Stimulated activated CD4-positive, alpha-beta T cell treated with anti-CD3 and anti-CD28 coated beads, Interleukin-2, amount 100 ng/mL, for 24 hours (primary cell): Measurements from ENCODE around the gene LTA4H.
"Not testable (repeated sequence)": the region's sequence is repeated elsewhere in the genome, so short reads cannot be mapped to it uniquely, and the experiment has no call there.

ENCODE experiments used
- DNase-seq, 2 donors: peaks; one replicate each; pipeline ENCODE4 v3.0.0-alpha.2; 2020

Gene LTA4H

DNA sequence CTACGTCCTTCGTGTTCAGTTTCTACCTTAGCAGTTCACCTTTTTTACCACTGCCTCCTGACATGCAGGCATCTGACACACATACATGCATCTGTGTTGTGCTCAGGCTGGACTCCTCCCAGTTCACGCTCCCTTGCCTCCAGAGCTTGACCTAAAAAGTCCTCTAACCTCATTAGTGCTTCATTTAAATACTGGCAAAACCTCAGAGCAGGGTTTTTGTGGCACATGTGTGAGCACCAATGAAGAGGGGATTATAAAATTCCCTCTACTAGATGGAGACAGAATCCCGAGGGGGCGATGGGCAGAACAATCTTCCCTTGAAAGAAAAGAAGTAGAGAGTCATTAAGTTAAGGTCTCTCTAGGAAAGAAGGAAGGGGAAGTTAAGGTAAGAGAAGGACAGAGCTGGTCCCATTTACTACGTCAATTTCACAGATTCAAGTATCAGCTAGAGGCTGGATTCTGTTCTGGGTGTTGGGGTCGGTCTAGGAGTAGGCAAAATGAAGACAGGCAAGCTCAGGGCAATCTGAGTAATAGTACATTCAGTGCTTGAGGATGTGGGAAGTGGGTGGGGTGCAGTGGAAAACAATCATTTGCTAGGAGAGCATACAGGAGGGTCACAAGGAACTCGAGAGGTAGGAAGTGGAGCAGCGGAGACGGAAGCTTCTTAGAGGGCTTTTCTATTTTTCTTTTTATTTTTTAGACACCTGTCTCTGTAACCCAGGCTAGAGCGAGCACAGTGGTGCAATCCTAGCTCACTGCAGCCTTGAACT is 46.7 kb downstream of the LTA4H start:
- no peak for DNase-seq

DNA sequence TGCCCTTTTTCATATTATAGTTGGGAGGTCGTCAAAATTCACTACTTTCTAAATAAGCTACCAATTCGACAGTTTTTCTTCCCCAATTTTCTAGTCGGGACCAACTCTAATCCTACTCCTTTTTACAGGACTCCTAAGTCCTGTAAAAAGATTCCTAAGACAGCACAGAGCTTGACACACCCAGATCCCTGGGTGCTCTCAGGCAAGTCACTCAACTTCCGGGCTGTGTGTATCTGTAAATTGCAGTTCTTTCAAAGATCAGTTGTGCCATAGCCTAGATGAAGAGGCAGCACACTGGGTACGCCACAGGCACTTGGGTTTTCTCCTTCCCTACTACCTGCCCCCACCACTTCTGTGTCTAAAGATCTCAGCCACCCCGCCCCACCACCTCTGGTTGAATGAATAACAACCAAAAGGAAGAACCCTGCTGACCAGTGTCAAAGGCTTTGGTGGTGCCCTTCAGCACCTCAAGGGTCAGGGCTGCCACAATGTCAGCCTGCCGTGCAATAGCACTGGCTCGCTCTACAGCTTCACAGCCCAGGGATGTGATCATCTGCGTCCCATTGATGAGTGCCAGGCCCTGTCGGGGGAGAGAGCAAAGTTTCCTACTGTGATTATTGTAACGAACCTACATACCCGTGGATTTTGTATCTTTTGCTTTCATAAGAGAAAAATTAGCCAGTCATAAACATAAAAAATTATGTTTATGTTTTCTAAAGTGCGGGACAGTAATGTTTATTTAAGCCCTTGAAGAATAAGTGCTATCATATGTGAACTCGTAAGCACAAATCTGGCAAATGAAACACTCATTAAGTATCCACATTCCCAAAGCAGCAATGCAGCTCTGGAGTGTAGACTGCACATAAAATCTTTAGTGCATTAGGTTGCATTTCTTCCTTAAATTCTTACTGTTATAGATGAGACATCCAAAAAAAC is 48.5 kb downstream of the LTA4H start:
- no peak for DNase-seq

DNA sequence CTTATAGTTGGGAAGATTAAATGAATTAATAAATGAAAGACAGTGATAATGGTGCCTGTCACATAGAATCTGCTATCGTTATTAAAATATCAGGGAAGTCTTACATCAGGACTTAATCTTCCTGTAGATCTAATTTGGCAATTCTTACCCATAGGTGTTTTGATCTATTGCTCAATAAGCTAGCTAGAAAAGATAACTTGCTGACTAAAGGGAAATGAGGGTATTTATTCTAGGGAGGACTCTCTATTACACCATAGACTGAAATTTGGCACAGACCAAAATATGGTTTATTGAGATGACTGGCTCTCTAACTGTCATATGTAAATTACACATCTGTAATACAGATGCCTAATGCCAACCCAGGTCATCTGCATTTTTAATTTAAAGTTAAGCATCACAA is 50.7 kb downstream of the LTA4H start:
- no peak for DNase-seq

DNA sequence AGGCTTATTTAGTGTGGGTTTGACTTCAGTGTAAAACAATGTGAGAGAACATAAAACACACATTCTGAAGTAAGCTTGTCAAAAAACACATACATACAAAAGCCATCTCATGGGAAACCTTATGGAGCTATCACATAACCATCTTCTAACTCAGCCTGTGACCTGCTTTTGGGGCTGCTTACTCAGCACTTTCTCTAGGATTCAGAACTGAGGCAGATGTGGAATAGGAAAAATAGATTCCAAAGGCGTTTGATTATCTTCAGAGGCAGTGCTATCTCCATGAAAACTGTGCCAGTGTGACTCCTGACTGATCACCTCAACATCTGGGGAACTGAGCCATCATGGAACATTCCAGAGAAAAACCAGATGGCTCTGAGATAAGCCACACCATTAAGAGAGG is 52.8 kb downstream of the LTA4H start:
- no peak for DNase-seq

DNA sequence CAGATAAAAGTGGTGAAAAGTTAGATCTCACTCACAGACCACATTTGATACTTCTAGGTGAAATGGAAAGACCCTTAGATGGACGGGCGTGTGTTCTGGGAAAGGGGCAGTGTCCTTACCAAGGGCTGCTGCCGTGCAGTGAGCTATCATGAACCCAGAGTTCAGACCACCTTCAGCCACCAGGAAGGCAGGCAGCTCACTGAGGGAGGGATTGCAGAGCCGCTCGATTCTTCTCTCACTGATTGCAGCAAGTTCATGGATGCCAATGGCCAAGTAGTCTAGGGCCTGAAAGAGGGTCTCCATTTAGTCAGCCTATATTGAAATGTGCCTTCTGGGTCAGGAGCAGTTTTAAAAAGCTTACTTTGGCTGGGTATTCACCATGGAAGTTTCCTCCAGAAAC is 55.0 kb downstream of the LTA4H start:
- no peak for DNase-seq

DNA sequence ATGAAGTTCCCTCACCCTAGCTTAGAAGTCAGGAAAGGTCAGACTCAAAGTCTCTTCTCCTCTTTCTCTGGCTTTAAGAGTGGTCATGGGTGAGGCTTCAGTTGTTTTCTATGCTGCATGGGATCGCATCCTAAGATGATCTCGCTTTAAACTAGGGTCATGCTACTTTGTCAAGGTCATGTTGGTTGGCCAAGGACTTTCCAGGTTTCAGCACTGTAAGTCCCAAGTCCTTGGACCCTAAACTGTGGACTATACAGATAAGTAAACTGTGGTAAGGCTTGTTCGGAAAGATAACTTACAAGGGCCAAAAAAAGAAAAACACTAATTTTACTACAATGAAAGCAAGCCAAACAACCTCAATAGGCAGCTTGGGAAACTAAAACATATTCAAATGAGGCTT is 56.6 kb downstream of the LTA4H start:
- no peak for DNase-seq

DNA sequence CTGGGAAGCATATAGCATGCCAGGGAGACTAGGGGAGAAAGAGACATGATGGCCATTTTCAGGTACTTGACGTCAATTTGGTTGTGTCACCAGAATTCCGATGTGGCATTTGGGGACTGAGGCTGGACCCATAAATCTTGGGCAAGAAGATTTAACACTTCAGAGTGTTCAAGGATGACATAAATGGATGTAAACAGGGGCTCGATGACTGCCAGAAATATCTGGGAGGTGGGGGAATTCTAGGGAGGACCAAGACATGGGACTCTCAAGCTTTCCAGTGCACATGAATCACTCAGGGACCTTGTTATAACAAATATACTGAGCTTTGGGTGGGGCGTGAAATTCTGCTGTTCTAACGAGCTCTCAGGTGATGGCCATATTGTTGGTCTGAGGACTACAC is 57.0 kb downstream of the LTA4H start:
- DNase-seq: no peak

DNA sequence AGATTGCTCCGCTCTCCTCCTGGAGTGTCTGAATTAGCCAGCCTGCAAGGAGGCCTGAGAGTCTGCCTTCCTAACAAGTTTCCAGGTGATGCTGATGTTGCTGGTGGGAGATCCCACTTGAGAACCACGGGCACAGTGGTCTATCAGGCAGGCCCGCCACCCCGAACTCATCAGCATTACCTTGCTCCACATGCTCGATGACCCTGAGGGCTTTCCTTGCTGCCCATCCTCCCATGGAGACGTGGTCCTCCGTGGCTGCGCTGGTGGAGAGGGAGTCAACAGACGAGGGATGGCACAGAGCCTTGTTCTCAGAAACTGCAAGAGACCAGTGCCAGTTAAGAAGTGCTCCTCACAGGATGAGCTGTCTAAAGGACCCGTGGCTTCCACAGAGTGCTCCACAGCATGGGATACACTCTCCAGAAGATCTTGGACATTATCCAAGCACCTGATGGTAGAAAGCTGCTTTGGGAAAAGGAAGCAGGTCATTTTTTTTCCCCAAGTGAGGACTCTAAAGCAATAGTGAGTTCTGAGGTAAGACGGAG is 57.6 kb downstream of the LTA4H start:
- no peak for DNase-seq

DNA sequence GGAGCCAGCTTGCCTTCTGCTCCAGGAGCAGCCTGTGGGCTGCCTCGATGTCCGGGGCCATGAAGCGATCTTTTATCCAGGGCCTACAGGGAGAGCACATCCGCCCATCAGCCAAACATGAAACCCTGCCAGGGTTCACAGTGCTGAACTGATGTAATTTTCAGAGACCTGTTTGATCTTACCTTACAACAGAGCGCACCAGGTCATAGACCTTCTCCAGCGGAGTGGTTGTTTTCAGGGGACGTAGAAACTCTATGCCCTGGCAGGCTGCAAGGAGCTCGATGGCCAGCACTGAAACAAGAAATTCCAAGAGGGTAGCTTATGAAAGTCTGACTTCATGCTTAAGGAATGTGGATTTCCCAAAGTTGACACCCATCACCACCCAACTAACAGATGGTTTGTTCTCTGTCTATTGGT is 59.0 kb downstream of the LTA4H start:
- DNase-seq: no peak

DNA sequence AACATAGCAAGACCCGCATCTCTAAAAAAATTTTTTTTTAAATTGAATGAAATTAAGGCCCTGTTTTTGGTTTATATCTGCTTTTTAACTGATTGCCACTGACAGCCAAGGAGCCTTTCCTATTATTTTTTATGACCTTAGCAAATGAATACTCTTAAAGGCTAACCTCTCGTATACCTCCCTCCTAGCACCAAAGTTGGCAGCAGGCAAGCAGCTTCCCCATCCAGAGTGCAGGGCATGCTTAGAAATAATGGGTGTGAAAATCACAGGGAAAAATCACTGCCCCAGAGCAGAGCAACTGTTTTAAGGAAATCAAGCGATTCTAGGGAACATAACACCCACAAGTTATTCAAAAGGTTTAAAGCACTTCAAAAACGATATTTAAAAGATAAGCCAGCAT is 59.9 kb downstream of the LTA4H start:
- no peak for DNase-seq

DNA sequence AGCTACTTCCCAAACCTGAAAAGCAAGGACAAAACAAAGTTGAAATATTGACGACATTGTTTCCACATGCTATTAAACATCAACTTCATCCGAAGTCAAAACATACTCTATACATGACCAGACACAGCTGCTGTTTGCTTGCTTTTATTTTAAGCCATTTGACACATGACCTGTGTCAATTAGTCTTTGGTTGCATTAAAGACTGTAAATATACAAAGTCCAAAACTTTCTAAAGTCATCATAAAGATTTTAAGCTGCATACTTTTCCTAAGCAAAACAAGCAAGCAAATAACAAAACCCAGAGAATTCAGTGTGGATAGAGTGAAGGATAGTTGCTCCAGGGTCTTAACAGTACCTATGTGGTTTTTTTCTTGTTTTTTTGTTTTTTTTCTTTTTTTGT is 61.0 kb downstream of the LTA4H start:
- DNase-seq: no peak

DNA sequence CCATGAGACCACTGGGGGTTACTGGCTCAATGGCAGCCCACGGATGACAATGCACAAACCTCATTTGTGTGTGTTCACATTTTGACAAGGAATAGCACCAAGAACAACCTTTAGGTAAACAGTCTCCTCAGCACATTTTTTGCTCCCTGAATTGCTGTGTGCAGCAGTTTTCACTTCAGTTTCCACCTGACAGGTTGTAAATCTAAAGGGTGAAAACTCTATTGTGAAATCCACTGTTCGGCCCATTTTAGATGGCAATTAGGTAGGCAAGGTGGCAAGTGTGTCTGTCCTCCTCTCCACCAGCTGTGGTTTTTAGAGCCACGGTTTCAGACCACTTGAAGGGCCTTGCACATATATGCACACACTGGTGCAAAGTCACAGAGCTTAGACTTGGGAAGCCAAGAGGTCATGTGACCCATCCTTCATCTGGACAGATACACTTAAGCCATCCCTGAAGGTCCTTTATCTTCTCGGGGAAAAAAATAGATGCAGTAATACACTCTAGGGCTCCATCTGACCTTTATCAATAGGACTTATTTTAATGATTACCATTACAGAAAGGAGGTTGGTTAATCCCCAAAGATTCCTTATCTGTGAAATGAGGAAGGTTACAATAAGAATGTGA is 62.4 kb downstream of the LTA4H start:
- DNase-seq: no peak

DNA sequence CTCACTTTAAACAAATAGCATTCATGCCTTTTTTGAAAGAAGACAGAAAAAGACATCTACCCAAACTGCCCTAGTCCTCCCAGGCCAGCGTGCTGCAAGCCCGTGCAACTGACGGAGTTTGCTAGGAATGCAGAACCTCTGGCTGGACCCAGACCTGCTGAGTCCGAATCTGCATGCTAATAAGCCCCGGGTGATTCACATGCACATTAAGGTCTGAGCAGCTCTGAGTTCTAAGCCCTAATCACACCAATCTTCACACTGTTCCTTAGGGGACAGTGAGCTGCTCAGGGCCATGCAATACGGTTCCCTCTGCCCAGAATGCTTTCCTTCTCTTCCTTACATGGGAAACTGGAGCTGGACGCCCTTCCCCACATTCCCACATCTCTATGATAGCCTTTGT is 64.5 kb downstream of the LTA4H start:
- no peak for DNase-seq

DNA sequence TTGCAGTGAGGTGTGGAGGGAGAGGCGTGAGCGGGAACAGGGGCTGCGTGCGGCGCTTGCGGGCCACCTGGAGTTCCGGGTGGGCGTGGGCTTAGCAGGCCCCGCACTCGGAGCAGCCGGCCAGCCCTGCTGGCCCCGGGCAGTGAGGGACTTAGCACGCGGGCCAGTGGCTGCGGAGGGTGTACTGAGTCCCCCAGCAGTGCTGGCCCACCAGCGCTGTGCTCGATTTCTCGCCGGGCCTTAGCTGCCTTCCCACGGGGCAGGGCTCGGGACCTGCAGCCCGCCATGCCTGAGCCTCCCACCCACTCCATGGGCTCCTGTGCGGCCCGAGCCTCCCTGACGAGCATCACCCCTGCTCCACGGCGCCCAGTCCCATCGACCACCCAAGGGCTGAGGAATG is 66.3 kb downstream of the LTA4H start:
- DNase-seq: not testable (repeated sequence)

DNA sequence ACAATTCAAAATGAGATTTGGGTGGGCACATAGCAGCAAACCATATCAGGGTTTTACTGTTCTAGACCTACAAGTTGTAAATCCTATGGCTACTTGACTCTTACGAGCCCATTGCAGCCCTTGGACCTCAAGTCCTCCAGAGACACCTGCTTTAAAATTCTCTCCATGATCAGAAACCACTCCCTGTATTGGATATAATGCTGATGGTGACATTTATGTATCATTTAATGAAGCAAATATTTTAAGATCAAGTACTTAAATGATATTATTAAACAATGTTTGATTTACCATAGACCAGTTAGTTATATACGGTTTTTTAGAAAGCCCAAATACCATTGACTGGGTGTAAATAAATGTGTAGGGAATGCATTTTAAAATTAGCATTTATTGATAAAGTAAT is 68.1 kb downstream of the LTA4H start:
- no peak for DNase-seq

DNA sequence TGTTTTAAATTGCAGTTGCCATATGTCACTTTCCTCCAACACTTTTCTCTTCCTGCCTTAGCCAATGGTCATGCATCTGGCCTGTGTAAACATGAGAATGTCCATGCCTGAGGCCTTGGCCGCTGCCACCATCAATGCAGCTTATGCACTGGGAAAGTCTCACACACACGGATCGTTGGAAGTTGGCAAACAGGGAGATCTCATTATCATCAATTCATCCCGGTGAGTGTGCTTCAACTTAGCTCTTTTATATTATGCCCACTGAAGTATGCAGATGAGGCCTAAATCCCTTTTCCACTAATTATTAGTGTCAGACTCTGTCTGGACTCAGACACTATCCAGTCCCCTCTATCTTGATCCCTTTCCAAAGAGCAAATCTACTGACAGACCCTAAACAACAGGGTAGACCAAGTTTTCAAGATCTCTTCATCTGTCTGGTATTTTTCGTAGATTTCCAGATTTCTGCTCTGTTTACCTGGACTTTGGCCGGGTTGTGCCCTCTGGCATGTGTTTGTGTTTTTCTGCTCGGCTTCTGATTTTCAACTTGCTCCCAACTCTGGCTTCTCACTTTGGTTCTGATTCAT is 69.0 kb downstream of the LTA4H start:
- no peak for DNase-seq

DNA sequence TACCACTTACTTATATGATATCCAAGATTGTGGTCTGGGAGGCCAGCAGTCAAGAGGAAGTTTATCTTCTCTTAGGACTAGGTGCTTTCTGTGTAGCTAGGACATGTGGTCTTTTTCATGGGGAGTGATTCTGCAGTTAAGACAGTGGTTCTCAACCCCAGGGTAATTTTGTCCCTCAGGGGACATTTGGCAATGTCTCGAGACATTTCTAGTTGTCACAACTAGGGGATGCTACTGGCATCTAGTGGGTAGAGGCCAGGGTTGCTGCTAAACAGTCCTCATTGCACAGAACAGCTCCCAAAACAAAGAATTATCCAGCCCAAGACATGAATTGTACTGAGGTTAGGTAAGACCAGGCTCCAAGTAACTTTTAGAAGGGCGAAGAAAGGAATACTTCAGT is 72.3 kb downstream of the LTA4H start:
- DNase-seq: no peak

DNA sequence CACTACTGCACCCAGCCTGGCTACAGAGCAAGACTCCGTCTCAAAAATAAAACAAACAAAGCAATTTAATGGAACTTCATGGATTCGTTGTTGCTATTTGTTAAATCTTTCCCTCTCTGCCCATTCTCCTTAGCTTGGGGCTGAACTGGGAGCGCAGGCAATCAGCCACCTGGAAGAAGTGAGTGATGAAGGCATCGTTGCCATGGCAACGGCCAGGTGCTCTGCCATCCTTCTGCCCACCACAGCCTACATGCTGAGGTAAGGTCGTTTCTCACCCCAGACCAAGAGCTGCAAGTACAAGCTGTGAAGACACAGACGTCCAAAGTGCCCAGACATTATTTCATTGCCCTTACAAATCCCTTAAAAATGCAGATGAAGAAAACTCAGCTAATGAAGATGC is 73.2 kb downstream of the LTA4H start:
- DNase-seq: no peak

DNA sequence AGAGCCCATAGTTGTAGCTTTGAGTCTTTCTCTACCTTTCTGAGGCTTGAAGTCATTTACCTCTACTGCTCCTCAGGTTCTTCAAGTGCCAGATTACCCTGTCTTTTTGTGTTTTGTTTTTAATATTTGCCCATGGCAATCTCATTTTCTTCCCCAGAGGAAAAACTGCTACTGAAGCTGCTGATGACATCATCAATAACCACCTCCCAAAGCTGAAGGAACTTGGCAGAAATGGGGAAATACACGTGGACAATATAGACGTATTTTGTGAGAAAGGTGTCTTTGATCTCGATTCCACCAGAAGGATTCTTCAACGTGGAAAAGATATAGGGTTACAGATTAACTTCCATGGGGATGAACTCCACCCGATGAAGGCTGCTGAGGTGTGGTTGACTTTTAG is 75.1 kb downstream of the LTA4H start:
- no peak for DNase-seq

DNA sequence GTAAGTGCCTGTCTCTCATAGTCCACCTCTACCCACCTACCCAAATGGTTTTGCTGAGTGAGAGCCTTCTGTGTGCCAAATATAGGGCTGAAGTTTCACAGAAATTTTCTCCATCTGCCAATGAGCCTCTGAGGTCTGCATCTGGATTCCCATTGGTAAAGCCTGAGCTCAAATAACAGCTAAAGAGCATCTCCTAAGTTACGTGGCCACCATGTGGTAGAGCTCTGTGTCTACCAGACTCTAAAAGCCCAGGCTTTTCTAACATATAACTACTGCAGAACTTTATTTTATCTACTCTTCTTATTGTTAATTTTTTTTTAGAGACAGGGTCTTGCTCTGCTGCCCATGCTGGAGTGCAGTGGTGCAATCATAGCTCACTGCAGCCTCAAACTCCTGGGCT is 76.3 kb downstream of the LTA4H start:
- no peak for DNase-seq

DNA sequence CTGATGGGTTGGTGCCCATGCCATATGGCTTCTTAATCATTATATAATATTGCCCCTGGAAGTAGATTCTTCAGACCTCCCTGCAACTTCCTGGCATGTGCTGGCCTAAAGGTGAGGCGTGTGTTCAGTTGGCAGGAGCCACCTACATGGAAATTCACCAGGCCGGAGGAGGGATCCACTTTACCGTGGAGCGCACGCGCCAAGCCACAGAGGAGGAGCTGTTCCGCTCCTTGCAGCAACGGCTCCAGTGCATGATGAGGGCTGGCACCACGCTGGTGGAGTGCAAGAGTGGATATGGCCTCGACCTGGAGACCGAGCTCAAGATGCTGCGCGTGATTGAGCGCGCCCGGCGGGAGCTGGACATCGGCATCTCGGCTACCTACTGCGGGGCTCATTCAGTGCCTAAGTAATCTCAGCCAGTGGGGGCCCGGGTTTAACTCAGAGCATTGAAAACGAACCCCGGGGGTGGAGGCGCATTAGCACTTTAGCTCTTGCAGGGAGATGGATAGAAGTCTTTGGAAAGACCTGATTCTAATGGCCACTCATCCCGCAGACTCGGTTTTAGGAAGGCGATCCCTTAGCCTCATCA is 78.7 kb downstream of the LTA4H start:
- DNase-seq: no peak

DNA sequence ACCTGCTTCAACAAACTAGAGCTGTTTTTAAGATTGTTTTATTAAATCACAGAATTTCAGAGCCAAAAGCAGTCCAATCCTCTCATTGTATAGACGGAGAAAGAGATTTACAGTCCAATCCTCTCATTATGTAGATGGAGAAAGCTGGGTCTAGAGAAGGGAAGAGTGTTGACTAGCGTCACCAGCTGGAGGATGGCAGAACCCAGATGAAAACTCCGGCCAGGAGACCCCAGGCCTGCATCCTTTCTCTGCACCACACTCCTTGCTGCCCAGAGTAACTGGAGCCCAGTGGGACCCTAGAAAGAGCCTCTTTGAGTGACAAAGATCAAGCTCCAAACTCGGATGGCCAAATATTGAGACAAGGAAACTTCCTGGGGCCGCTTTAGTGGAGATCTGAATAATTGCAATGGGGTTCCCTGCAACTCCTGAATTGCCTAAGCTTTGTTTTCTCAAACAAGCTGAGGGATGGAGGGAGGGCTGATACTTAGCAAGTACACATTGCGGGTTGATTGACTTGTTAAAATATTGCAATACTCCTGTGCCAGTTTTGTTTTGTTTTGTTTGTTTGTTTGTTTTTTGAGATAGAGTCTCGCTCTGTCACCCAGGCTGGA is 79.7 kb downstream of the LTA4H start:
- no peak for DNase-seq
